ENCODE measurements around the gene SLX9.

The SLX9 gene

GRCh38 chr21:44917446-44918106 is 22.3 kb upstream of the SLX9 start:
- DNase-seq (ENCODE audit: low spot score) = no peak
- in situ Hi-C loops (cut with MboI; ENCODE audit: low sequenced_read_pairs, unreplicated experiment) = no loop called here
- TF ChIP-seq CTCF (IDR thresholded peaks at IDR 0.05; ENCODE audit: borderline replicate concordance, control extremely low read depth, extremely low read depth, insufficient read depth, missing control alignments) = no peak

DNA sequence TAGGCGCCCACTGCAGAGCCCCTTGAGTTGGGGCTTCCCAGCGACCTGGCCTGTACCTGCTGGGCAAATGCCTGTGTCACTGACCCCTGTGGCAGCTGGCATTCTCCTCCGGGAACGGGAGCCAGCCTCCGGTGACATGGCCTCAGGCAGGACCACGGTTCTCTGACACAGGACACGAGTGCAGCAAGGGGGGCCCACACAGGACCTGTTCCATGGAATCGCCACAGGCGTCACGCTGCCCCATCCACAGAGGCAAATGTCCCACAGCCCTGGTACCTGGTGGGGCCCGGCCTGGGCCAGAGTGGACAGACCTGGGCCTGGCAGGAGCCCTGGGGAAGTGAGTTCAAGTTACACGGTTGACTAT is 21.7 kb upstream of the SLX9 start:
- in situ Hi-C loops (cut with MboI; ENCODE audit: low sequenced_read_pairs, unreplicated experiment) = no loop called here
- DNase-seq (ENCODE audit: low spot score) = no peak
- no peak for TF ChIP-seq CTCF (IDR thresholded peaks at IDR 0.05; ENCODE audit: borderline replicate concordance, control extremely low read depth, extremely low read depth, insufficient read depth, missing control alignments)

DNA sequence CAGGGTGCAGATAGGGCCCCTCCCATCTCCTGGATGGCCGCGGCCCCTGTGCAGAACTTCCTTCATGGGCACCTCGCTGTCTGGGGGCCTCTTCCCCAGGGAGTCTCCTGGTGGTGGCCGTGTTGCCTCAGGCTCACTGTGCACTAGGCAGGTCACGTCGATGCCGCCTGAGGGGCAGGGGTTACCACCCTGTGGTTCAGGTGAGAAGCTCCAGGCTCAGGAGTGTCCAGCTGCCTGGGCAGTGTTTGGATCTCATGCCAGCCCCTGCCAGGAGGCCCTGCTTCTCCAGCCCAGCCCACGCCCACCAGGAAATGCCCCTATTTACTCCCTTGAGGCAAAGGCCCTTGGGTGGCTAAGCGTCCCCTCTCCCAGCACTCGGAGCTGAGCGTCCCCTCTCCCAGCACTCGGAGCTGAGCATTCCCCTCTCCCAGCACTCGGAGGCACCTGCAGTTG is 21.2 kb upstream of the SLX9 start:
- TF ChIP-seq CTCF (IDR thresholded peaks at IDR 0.05; ENCODE audit: borderline replicate concordance, control extremely low read depth, extremely low read depth, insufficient read depth, missing control alignments) = no peak
- in situ Hi-C loops (cut with MboI; ENCODE audit: low sequenced_read_pairs, unreplicated experiment) = no loop called here
- DNase-seq (ENCODE audit: low spot score) = no peak

GRCh38 chr21:44919111-44919912 is 20.5 kb upstream of the SLX9 start:
- in situ Hi-C loops (cut with MboI; ENCODE audit: low sequenced_read_pairs, unreplicated experiment) = no loop called here
- no peak for DNase-seq (ENCODE audit: low spot score)
- TF ChIP-seq CTCF (IDR thresholded peaks at IDR 0.05; ENCODE audit: borderline replicate concordance, control extremely low read depth, extremely low read depth, insufficient read depth, missing control alignments) = no peak

GRCh38 chr21:44919913-44920693 is 19.7 kb upstream of the SLX9 start:
- DNase-seq (ENCODE audit: low spot score) = no peak
- in situ Hi-C loops (cut with MboI; ENCODE audit: low sequenced_read_pairs, unreplicated experiment) = loop anchor here (5.0 kb wide), 1 partner anchor 43 kb away; no protein-coding TSS in a partner anchor
- TF ChIP-seq CTCF (IDR thresholded peaks at IDR 0.05; ENCODE audit: borderline replicate concordance, control extremely low read depth, extremely low read depth, insufficient read depth, missing control alignments) = no peak

Data from GM13976 (cell line).